ENCODE data around the gene RIMS1.

DNA sequence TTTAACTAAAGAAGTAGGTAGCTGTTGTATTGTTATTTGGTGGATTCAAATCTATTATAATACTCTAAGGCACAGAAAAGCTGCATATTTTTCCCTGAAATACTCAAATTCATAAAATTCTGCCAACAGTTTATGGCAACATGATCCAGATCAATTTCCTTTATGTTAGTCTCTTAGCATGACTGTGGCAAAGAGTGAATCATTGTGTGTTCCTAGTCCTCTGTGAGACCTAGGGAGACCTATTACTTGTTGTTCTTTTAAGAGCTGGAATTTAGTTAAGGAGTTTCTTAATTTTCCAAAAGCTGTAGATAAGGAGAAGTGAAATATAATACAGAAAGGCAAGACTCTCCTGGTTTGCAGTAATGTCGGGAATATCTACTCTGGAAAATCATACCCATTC is 149.6 kb downstream of the RIMS1 start:
- TF ChIP-seq, protein P1, sequence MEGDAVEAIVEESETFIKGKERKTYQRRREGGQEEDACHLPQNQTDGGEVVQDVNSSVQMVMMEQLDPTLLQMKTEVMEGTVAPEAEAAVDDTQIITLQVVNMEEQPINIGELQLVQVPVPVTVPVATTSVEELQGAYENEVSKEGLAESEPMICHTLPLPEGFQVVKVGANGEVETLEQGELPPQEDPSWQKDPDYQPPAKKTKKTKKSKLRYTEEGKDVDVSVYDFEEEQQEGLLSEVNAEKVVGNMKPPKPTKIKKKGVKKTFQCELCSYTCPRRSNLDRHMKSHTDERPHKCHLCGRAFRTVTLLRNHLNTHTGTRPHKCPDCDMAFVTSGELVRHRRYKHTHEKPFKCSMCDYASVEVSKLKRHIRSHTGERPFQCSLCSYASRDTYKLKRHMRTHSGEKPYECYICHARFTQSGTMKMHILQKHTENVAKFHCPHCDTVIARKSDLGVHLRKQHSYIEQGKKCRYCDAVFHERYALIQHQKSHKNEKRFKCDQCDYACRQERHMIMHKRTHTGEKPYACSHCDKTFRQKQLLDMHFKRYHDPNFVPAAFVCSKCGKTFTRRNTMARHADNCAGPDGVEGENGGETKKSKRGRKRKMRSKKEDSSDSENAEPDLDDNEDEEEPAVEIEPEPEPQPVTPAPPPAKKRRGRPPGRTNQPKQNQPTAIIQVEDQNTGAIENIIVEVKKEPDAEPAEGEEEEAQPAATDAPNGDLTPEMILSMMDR (IDR thresholded peaks at IDR 0.05; ENCODE audit: insufficient read depth, low read length), result no peak
- TF ChIP-seq POLR2AphosphoS5 (IDR thresholded peaks at IDR 0.05; ENCODE audit: low read depth), result no peak
- TF ChIP-seq, protein P2, sequence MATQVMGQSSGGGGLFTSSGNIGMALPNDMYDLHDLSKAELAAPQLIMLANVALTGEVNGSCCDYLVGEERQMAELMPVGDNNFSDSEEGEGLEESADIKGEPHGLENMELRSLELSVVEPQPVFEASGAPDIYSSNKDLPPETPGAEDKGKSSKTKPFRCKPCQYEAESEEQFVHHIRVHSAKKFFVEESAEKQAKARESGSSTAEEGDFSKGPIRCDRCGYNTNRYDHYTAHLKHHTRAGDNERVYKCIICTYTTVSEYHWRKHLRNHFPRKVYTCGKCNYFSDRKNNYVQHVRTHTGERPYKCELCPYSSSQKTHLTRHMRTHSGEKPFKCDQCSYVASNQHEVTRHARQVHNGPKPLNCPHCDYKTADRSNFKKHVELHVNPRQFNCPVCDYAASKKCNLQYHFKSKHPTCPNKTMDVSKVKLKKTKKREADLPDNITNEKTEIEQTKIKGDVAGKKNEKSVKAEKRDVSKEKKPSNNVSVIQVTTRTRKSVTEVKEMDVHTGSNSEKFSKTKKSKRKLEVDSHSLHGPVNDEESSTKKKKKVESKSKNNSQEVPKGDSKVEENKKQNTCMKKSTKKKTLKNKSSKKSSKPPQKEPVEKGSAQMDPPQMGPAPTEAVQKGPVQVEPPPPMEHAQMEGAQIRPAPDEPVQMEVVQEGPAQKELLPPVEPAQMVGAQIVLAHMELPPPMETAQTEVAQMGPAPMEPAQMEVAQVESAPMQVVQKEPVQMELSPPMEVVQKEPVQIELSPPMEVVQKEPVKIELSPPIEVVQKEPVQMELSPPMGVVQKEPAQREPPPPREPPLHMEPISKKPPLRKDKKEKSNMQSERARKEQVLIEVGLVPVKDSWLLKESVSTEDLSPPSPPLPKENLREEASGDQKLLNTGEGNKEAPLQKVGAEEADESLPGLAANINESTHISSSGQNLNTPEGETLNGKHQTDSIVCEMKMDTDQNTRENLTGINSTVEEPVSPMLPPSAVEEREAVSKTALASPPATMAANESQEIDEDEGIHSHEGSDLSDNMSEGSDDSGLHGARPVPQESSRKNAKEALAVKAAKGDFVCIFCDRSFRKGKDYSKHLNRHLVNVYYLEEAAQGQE (IDR thresholded peaks at IDR 0.05; ENCODE audit: insufficient replicate concordance, low read depth), result no peak
- no peak for TF ChIP-seq GABPA (IDR thresholded peaks at IDR 0.05; ENCODE audit: low read depth)
- TF ChIP-seq SPI1 (IDR thresholded peaks at IDR 0.05; ENCODE audit: borderline replicate concordance, low read depth), result no peak
